OCI-LY1 (cell line): ENCODE results near the gene GABRA4.

Experiments
- EZH2 ChIP-seq: fragments of 200-600 bp; sonication (generic), shearing (Covaris generic); IDR thresholded peaks from 2 replicates; pipeline ENCODE4 v1.8.0; 2017; ENCODE audit warnings: borderline replicate concordance, mixed run types, mild to moderate bottlenecking, antibody characterized with exemption, low read length, moderate library complexity, mixed read lengths
- TF ChIP-seq, protein P1 (sequence below): fragments of 200-600 bp; sonication (generic), shearing (Covaris generic); IDR thresholded peaks from 2 replicates; pipeline ENCODE4 v1.5.1; 2017; ENCODE audit warnings: mild to moderate bottlenecking, antibody characterized with exemption, low read length, moderate library complexity, mixed read lengths

DNA sequence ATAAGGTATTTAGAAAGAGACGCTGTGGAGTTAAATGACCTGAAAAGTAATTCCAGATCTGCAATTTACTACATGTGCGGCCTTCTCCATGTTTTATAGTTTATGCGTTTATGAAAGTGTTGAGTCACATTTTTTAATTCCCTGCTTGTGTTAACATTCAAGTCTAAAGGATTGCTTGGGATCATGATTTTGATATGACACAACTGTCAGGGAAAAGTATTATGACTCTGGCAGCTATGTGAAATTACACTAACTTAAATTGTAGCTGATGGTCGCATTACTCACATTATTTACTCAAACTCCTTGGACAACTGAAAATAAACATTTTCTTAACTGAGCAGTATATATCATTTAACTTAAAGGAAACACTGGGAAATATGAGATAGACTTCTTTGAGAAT, 23.7 kb upstream of the GABRA4 start:
- TF ChIP-seq, protein P1, sequence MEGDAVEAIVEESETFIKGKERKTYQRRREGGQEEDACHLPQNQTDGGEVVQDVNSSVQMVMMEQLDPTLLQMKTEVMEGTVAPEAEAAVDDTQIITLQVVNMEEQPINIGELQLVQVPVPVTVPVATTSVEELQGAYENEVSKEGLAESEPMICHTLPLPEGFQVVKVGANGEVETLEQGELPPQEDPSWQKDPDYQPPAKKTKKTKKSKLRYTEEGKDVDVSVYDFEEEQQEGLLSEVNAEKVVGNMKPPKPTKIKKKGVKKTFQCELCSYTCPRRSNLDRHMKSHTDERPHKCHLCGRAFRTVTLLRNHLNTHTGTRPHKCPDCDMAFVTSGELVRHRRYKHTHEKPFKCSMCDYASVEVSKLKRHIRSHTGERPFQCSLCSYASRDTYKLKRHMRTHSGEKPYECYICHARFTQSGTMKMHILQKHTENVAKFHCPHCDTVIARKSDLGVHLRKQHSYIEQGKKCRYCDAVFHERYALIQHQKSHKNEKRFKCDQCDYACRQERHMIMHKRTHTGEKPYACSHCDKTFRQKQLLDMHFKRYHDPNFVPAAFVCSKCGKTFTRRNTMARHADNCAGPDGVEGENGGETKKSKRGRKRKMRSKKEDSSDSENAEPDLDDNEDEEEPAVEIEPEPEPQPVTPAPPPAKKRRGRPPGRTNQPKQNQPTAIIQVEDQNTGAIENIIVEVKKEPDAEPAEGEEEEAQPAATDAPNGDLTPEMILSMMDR: no peak
- TF ChIP-seq EZH2: no peak
